PC-3 (cell line): ENCODE results near the gene BEGAIN. TPM values are rescaled to one million over a fixed set of nuclear protein-coding genes. Genes with fewer than 3 reads are reported as not detected.

Experiments used
- ATAC-seq: fragments of 200-7000 bp; cut with Tn5 transposase; 2 replicates; pipeline ENCODE4 v1.9.1; 2020; ENCODE audit warnings: mild to moderate bottlenecking, moderate library complexity
- BruUV-seq: library from RNA; stranded (reverse); fragments of 400-500 nt; replicated peaks from 2 replicates; lab custom pipeline; 2021; lab: Mats Ljungman, UMichigan
- CTCF ChIA-PET: fragments of 300-600 bp; sonication (Branson Sonifier 250); formaldehyde crosslinking; loops from one replicate; lab custom pipeline; 2022; ENCODE audit warnings: antibody characterized with exemption; lab: Charles Lee
- POLR2A ChIA-PET: fragments of 300-600 bp; sonication (Branson Sonifier 250); formaldehyde crosslinking; loops from one replicate; lab custom pipeline; 2022; ENCODE audit warnings: antibody characterized with exemption; ENCODE audit not compliant: unreplicated experiment; lab: Charles Lee
- DNase-seq: peaks from one replicate; pipeline ENCODE4 v3.0.0-alpha.2; 2015
- H2AFZ ChIP-seq: fragments of 300-600 bp; sonication (generic); 2 replicates; pipeline ENCODE4 v1.6.0; 2016; ENCODE audit warnings: antibody characterized with exemption, low read length
- H3F3A ChIP-seq: fragments of 300-600 bp; sonication (generic); one replicate; pipeline ENCODE4 v1.6.0; 2017; ENCODE audit warnings: antibody characterized with exemption, low read length, control low read depth, mild to moderate bottlenecking; ENCODE audit not compliant: unreplicated experiment
- H3K27ac ChIP-seq: fragments of 300-600 bp; sonication (generic); 2 replicates; pipeline ENCODE4 v1.5.1; 2016; ENCODE audit warnings: mild to moderate bottlenecking, low read length
- H3K27me3 ChIP-seq: fragments of 300-600 bp; sonication (generic); 2 replicates; pipeline ENCODE4 v1.6.1; 2016; ENCODE audit warnings: low read length, mixed read lengths
- H3K36me3 ChIP-seq: fragments of 300-600 bp; sonication (generic); 2 replicates; pipeline ENCODE4 v1.6.1; 2016; ENCODE audit warnings: low read depth, mixed run types, low read length, mixed read lengths
- H3K4me1 ChIP-seq: fragments of 300-600 bp; sonication (generic); 2 replicates; pipeline ENCODE4 v1.5.1; 2016; ENCODE audit warnings: low read length; ENCODE audit not compliant: insufficient read depth
- H3K4me2 ChIP-seq: fragments of 300-600 bp; sonication (generic); 2 replicates; pipeline ENCODE4 v1.6.0; 2016; ENCODE audit warnings: low read length
- H3K4me3 ChIP-seq: fragments of 300-600 bp; sonication (generic); 2 replicates; pipeline ENCODE4 v1.5.1; 2016; ENCODE audit warnings: mild to moderate bottlenecking, low read length, mixed read lengths
- H3K79me2 ChIP-seq: fragments of 300-600 bp; sonication (generic); 2 replicates; pipeline ENCODE4 v1.6.1; 2017; ENCODE audit warnings: low read length, mixed read lengths
- H3K9ac ChIP-seq: fragments of 300-600 bp; sonication (generic); 2 replicates; pipeline ENCODE4 v1.6.0; 2016; ENCODE audit warnings: mild to moderate bottlenecking, low read length
- H3K9me2 ChIP-seq: fragments of 300-600 bp; sonication (generic); replicated peaks from 2 replicates; pipeline ENCODE4 v1.6.1; 2016; ENCODE audit warnings: mixed run types, low read length, mixed read lengths
- H3K9me3 ChIP-seq: fragments of 300-600 bp; sonication (generic); 2 replicates; pipeline ENCODE4 v1.6.1; 2016; ENCODE audit warnings: low read length, mixed read lengths
- H4K20me1 ChIP-seq: fragments of 300-600 bp; sonication (generic); 2 replicates; pipeline ENCODE4 v1.6.1; 2016; ENCODE audit warnings: low read length, mixed read lengths
- CTCF ChIP-seq: fragments of 300-600 bp; sonication (generic); conservative IDR thresholded peaks from 2 replicates; pipeline ENCODE4 v1.5.1; 2017; ENCODE audit warnings: antibody characterized with exemption, low read depth, mild to moderate bottlenecking, low read length
- EZH2 ChIP-seq: fragments of 300-600 bp; sonication (generic); IDR thresholded peaks from one replicate; pipeline ENCODE4 v1.6.1; 2017; ENCODE audit warnings: antibody characterized with exemption, mild to moderate bottlenecking, low read length; ENCODE audit not compliant: unreplicated experiment
- EZH2phosphoT487 ChIP-seq: fragments of 300-600 bp; sonication (generic); IDR thresholded peaks from 2 replicates; pipeline ENCODE4 v1.6.1; 2018; ENCODE audit warnings: mild to moderate bottlenecking, antibody characterized with exemption, low read length, borderline replicate concordance
- intact Hi-C: fragments of 100-400 bp; cut with micrococcal nuclease; formaldehyde crosslinking; loops from 2 replicates; pipeline ENCODE4 v1.9.0; 2023
- total RNA-seq: library from RNA; depleted of rRNA; stranded (reverse); fragments of >200 nt; gene quantifications from 2 replicates; pipeline ENCODE4 v1.2.3, GENCODE V29; 2014

Gene BEGAIN
- total RNA-seq, 1 experiment from 2014 or later = 3.8 TPM

GRCh38 chr14:100539766-100540140, 47.5 kb downstream of the BEGAIN start:
- intact Hi-C loops = loop anchor here (10.0 kb wide), 1 partner anchor 105 kb away; no protein-coding TSS in a partner anchor
- Histone ChIP-seq H3K9me3 (no peaks in the 10 kb centered on the region), H3K9me2 (no peaks in the 10 kb centered on the region), H3K36me3 (no peaks in the 10 kb centered on the region), H2AFZ (no peak overlapping the region), H3K4me1 (no peaks in the 10 kb centered on the region), H3K9ac (no peak overlapping the region), H3K79me2 (no peaks in the 10 kb centered on the region), H3F3A (no peaks in the 10 kb centered on the region), H3K27me3 (no peaks in the 10 kb centered on the region), H3K4me2 (no peak overlapping the region), H3K4me3 (no peak overlapping the region), H4K20me1 (no peaks in the 10 kb centered on the region), H3K27ac (no peak overlapping the region)
- ChIA-PET CTCF (no interaction called here), POLR2A (no interaction called here)
- no TSS peak for BruUV-seq
- ATAC-seq (no peak), DNase-seq (no peak)
- TF ChIP-seq CTCF (no peak), EZH2 (no peak), EZH2phosphoT487 (no peak)

- Histone ChIP-seq H3K4me3 (no peak overlapping the region), H3K27me3 (no peaks in the 10 kb centered on the region), H3K79me2 (no peaks in the 10 kb centered on the region), H3K9me2 (no peaks in the 10 kb centered on the region), H3K4me2 (no peak overlapping the region), H3K9me3 (no peaks in the 10 kb centered on the region), H3F3A (no peaks in the 10 kb centered on the region), H3K27ac (no peak overlapping the region), H3K4me1 (no peaks in the 10 kb centered on the region), H2AFZ (no peak overlapping the region), H4K20me1 (no peaks in the 10 kb centered on the region), H3K36me3 (no peaks in the 10 kb centered on the region), H3K9ac (no peak overlapping the region)
- intact Hi-C loops = no loop called here
- DNase-seq (no peak), ATAC-seq (no peak)
- POLR2A ChIA-PET = no interaction called here
- CTCF ChIA-PET = no interaction called here
- no TSS peak for BruUV-seq
- no peak for TF ChIP-seq EZH2phosphoT487
- no peak for TF ChIP-seq EZH2
These were observed 48.1 kb downstream of the BEGAIN start for GRCh38 chr14:100539003-100539660.

- BruUV-seq = no TSS peak
- POLR2A ChIA-PET = no interaction called here
- CTCF ChIA-PET = no interaction called here
These were observed 48.7 kb downstream of the BEGAIN start for GRCh38 chr14:100538351-100539002.

More at GRCh38 chr14:100538351-100539002, 48.7 kb downstream of the BEGAIN start:
- Histone ChIP-seq H3K9me3 (no peaks in the 10 kb centered on the region), H2AFZ (no peak overlapping the region), H3K27ac (no peak overlapping the region), H3F3A (no peaks in the 10 kb centered on the region), H3K9ac (no peak overlapping the region), H3K4me1 (peaks cover 6% of the 10 kb centered on the region; the same call in 1 of the 2 replicates), H3K27me3 (no peaks in the 10 kb centered on the region), H3K9me2 (no peaks in the 10 kb centered on the region), H3K36me3 (no peaks in the 10 kb centered on the region), H3K4me2 (no peak overlapping the region), H4K20me1 (no peaks in the 10 kb centered on the region), H3K4me3 (no peak overlapping the region), H3K79me2 (no peaks in the 10 kb centered on the region)
- DNase-seq (no peak), ATAC-seq (no peak)
- no peak for TF ChIP-seq EZH2
- no peak for TF ChIP-seq EZH2phosphoT487
- TF ChIP-seq CTCF = no peak
- intact Hi-C loops = no loop called here
